Aorta (tissue), 5 donors: ENCODE data around the gene SLC35A5. TPM values are rescaled to one million over a fixed set of nuclear protein-coding genes. Genes with fewer than 3 reads are reported as not detected.
"Not testable (repeated sequence)": the region's sequence is repeated elsewhere in the genome, so short reads cannot be mapped to it uniquely, and the experiment has no call there.

Experiments
- ATAC-seq: fragments of 200-7000 bp; cut with Tn5 transposase; one replicate; pipeline ENCODE4 v1.9.1; 2022; ENCODE audit warnings: moderate library complexity; ENCODE audit not compliant: low FRiP score
- DNase-seq, 2 donors: peaks; one replicate each; pipeline ENCODE4 v3.0.0-alpha.2; 2020
- H3K27ac ChIP-seq, 2 donors: one replicate each; pipeline ENCODE4 v1.5.1; 2013; ENCODE audit warnings: low read length in 2 of 2, mild to moderate bottlenecking in 2 of 2, moderate library complexity in 2 of 2, control low read depth in 1 of 2, inconsistent platforms in 1 of 2, low read depth in 1 of 2
- H3K27me3 ChIP-seq, 2 donors: one replicate each; pipeline ENCODE4 v1.6.1; 2013; ENCODE audit warnings: control low read depth in 1 of 2, low read length in 1 of 2, mild to moderate bottlenecking in 1 of 2, moderate library complexity in 1 of 2; ENCODE audit not compliant: insufficient read depth in 2 of 2, control insufficient read depth in 1 of 2
- H3K36me3 ChIP-seq, 2 donors: one replicate each; pipeline ENCODE4 v1.6.1; 2013; ENCODE audit warnings: control low read depth in 1 of 2, low read length in 1 of 2, mild to moderate bottlenecking in 1 of 2; ENCODE audit not compliant: insufficient read depth in 2 of 2, control insufficient read depth in 1 of 2
- H3K4me1 ChIP-seq, 2 donors: one replicate each; pipeline ENCODE4 v1.6.1; 2013; ENCODE audit warnings: low read length in 2 of 2, control low read depth in 1 of 2, mild to moderate bottlenecking in 1 of 2, moderate library complexity in 1 of 2; ENCODE audit not compliant: insufficient read depth in 2 of 2, control insufficient read depth in 1 of 2
- H3K4me3 ChIP-seq, 2 donors: one replicate each; pipeline ENCODE4 v1.5.1; 2013; ENCODE audit warnings: low read length in 2 of 2, control low read depth in 1 of 2, mild to moderate bottlenecking in 1 of 2
- H3K9me3 ChIP-seq: one replicate; pipeline ENCODE4 v1.6.1; 2013; ENCODE audit warnings: mild to moderate bottlenecking, low read length; ENCODE audit not compliant: control insufficient read depth
- WGBS, 2 donors: extraction: QIAGEN DNeasy Blood & Tissue Kit; methylation state at CpG; one replicate each; pipeline ENCODE4 v1.1.7; 2013; 5-methylcytosine and 5-hydroxymethylcytosine counted together
- intact Hi-C, 2 donors: fragments of 100-400 bp; cut with DNase I; formaldehyde crosslinking; loops; one replicate each; pipeline versions ENCODE4 v1.14.2 to v1.15.0; 2022
- polyA plus RNA-seq, 2 donors: library from polyadenylated mRNA; stranded (reverse); fragments of 200-250 nt; gene quantifications; one replicate each; pipeline ENCODE4 v1.2.3, GENCODE V29; 2013
- total RNA-seq, 2 donors: library from RNA; stranded (reverse); fragmentation: NEBNext Ultra II Directional; extraction: Animal tissue kit (Norgen Biotek cat#: 25700); gene quantifications; one replicate each; pipeline ENCODE4 v1.2.1, GENCODE V29; 2021
- donor health status: healthy with polysubstance abuse.
- donor health status: Bipolar disorder and iron deficiency.
- donor health status: DM: no; HTN: no; CAD: no.
- donor health status: DM: no; HTN: no; CAD: no.
- donor health status: DM: yes; HTN: yes; CAD: no.

SLC35A5 gene
- total and polyA plus RNA-seq, 4 donors = 10.0 to 30.5 (median 25.4) TPM

- WGBS, 2 donors = 71 to 75% methylated on average over 12 to 13 of the region's 15 CpGs
- H3K4me3 ChIP-seq, ATAC-seq, H3K27ac ChIP-seq, H3K27me3 ChIP-seq, DNase-seq, H3K36me3 ChIP-seq, H3K4me1 ChIP-seq, H3K9me3 ChIP-seq: not testable (repeated sequence)
- intact Hi-C loops = loop anchor here in 1 of 2 donors (5.0 kb wide), 1 partner anchor 78 kb away; the partner anchor contains the start of gene CCDC80
Measured at GRCh38 chr3:112564247-112564939, 2.5 kb downstream of the SLC35A5 start.

GRCh38 chr3:112564940-112565305 is 3.1 kb downstream of the SLC35A5 start:
- Histone ChIP-seq H3K27me3 (no peaks in the 10 kb centered on the region), H3K4me3 (no peak overlapping the region), H3K36me3 (no peaks in the 10 kb centered on the region), H3K4me1 (no peaks in the 10 kb centered on the region), H3K9me3 (no peaks in the 10 kb centered on the region), H3K27ac (no peak overlapping the region)
- DNase-seq = no peak
- no peak for ATAC-seq
- intact Hi-C loops = loop anchor here in 1 of 2 donors (5.0 kb wide), 1 partner anchor 77 kb away; the partner anchor contains the start of gene CCDC80

GRCh38 chr3:112568642-112569041 is 6.8 kb downstream of the SLC35A5 start:
- Histone ChIP-seq H3K27me3 (no peaks in the 10 kb centered on the region), H3K27ac (no peak overlapping the region), H3K36me3 (peaks cover 0 to 3% of the 10 kb centered on the region in 2 donors), H3K9me3 (no peaks in the 10 kb centered on the region), H3K4me1 (no peaks in the 10 kb centered on the region), H3K4me3 (no peak overlapping the region)
- 55 to 66% methylated on average over 2 of the region's 2 CpGs for WGBS, 2 donors
- ATAC-seq = no peak
- intact Hi-C loops = no loop called here
- no peak for DNase-seq

- no peak overlapping the region for H3K4me3 ChIP-seq
- ATAC-seq = no peak
- no peaks in the 10 kb centered on the region for H3K27me3 ChIP-seq
- intact Hi-C loops = no loop called here
- DNase-seq = no peak
- peaks cover 0 to 3% of the 10 kb centered on the region in 2 donors for H3K36me3 ChIP-seq
- H3K9me3 ChIP-seq = no peaks in the 10 kb centered on the region
- no peak overlapping the region for H3K27ac ChIP-seq
- WGBS, 2 donors = 55 to 83% methylated on average over 1 of the region's 1 CpG
- H3K4me1 ChIP-seq = no peaks in the 10 kb centered on the region
Measured at GRCh38 chr3:112569265-112569664, 7.4 kb downstream of the SLC35A5 start.

- Histone ChIP-seq H3K9me3 (no peaks in the 10 kb centered on the region), H3K27ac (peak overlapping the region in 1 of 2 donors; percentile 57), H3K4me1 (no peaks in the 10 kb centered on the region), H3K4me3 (no peak overlapping the region), H3K27me3 (no peaks in the 10 kb centered on the region), H3K36me3 (peaks cover 0 to 3% of the 10 kb centered on the region in 2 donors)
- ATAC-seq = no peak
- intact Hi-C loops = no loop called here
- DNase-seq = no peak
- WGBS, 2 donors = 91 to 92% methylated on average over 1 of the region's 1 CpG
Measured at GRCh38 chr3:112572701-112573100, 10.9 kb downstream of the SLC35A5 start.

GRCh38 chr3:112579232-112579631 is 17.4 kb downstream of the SLC35A5 start:
- WGBS, 2 donors = 92 to 97% methylated on average over 3 of the region's 3 CpGs
- intact Hi-C loops = no loop called here
- H3K4me3 ChIP-seq = no peak overlapping the region

GRCh38 chr3:112579697-112580096 is 17.9 kb downstream of the SLC35A5 start:
- 11% methylated on average over 3 of the region's 3 CpGs for WGBS, 2 donors
- Histone ChIP-seq H3K27ac (no peak overlapping the region), H3K4me1 (no peaks in the 10 kb centered on the region), H3K9me3 (no peaks in the 10 kb centered on the region), H3K27me3 (no peaks in the 10 kb centered on the region), H3K4me3 (no peak overlapping the region), H3K36me3 (no peaks in the 10 kb centered on the region)
- DNase-seq (no peak), ATAC-seq (no peak)
- intact Hi-C loops = loop anchor here (5.0 to 10.0 kb wide), 4 partner anchors 63 to 398 kb away; partner anchors contain the start of genes CD200R1 (in 2 of the 2) and CCDC80 (in 1 of the 2)

More at GRCh38 chr3:112579232-112579631, 17.4 kb downstream of the SLC35A5 start:
- ATAC-seq = no peak
- Histone ChIP-seq H3K27ac (no peak overlapping the region), H3K27me3 (no peaks in the 10 kb centered on the region), H3K36me3 (no peaks in the 10 kb centered on the region), H3K9me3 (no peaks in the 10 kb centered on the region), H3K4me1 (no peaks in the 10 kb centered on the region)
- no peak for DNase-seq

GRCh38 chr3:112582244-112582874 is 20.5 kb downstream of the SLC35A5 start:
- ATAC-seq (no peak), DNase-seq (no peak)
- Histone ChIP-seq H3K36me3 (peaks cover 0 to 2% of the 10 kb centered on the region in 2 donors), H3K27ac (no peak overlapping the region), H3K4me3 (no peak overlapping the region), H3K4me1 (no peaks in the 10 kb centered on the region), H3K27me3 (no peaks in the 10 kb centered on the region), H3K9me3 (no peaks in the 10 kb centered on the region)
- 67 to 73% methylated on average over 2 of the region's 2 CpGs for WGBS, 2 donors
- intact Hi-C loops = loop anchor here (1.0 to 10.0 kb wide), 5 partner anchors 53 to 395 kb away; partner anchors contain the start of genes CD200R1 (in 2 of the 2) and CCDC80 (in 1 of the 2)
